Kasumi-1 (cell line): Measurements from ENCODE around the gene RIPOR1.
A peak's percentile ranks its signal among the peaks of the same experiment; 100 is the strongest.
"Not testable (repeated sequence)": the region's sequence is repeated elsewhere in the genome, so short reads cannot be mapped to it uniquely, and the experiment has no call there.

Experiments
- DNase-seq, 2 experiments: peaks; one replicate each; lab custom pipeline; 2025; lab: John Stamatoyannopoulos, UW

RIPOR1 gene

DNA sequence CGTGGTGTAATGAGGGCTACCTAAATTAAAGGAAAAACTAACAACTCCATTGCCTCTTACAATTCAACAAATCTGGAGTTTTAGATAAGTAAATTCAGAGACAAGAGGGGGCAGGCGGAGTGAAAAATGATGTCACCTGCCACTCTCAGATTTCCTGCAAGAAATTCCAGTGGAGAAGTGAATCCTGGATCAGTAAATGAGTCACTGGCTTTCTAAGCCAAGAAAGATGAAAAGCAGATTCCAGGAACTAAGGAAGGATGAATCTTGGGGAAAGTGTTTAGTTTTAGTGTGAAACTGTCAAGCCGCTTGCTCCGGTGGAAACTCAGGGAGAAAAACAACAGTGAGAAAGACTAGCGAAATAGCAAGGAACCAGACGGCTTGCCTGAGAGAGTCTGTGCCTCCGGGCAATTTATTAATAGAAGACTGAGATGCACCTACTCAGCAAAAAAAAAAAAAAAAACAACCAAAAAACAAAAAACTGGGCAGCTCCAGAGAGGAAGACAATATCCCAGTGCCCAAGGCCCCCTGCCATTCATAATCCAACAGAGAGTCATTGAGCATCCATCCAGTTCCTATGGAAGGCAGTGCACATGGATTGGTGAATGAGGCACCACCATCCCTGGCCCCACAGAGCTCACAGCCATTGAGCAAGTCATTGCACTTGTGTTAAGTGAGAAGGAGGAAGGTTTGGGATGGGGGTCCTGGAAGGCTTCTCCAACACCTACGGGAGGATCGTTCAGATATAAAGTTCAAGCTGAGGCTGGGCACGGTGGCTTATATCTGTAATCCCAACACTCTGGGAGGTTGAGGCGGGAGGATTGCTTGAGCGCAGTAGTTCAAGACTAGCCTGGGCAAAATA, 12.1 kb upstream of the RIPOR1 start:
- no peak for DNase-seq

DNA sequence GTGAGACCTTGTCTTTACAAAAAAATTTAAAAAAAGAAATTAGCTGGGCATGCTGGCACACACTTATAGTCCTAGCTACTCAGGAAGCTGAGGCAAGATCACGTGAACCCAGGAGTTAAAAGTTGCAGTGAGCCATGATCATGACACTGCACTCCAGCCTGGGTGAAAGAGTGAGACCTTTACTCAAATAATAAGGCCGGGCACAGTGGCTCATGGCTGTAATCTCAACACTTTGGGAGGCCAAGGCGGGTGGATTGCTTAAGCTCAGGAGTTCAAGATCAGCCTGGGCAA, 11.5 kb upstream of the RIPOR1 start:
- no peak for DNase-seq

DNA sequence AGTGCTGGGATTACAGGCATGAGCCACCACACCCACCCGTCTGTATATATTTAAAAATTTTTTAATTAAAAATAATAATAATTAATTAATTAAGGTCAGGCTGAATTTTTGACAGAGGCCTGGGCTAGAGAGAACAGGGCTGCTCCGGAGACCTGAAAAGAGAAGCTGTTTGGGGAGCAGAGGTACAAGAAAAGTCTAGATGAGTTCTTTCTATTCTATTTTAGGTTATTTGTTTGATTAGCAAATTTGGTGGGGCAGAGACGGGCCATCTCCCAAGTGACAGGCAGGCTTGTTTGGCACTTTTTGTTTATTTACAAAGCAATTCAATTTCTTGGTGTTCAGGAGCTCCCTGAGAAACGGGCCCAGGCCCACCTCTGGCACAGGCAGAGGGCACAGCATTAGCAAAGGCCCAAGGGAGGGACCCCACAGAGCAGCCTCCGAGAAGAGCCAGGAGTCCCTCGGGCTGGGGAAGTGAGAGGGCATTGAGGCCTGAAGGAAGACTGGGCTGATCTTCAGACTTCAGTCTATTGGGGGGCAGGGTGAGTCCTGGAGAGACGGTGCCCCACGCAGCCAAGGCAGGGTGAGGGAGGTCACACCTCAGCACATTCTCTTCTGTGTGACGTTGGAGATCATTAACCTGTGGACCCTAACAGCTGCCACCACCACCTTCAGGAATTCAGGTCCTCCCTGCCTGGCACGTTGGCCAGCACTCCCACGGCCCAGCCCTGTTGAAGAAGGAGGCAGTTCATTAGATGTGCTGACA, 10.8 kb upstream of the RIPOR1 start:
- no peak for DNase-seq

DNA sequence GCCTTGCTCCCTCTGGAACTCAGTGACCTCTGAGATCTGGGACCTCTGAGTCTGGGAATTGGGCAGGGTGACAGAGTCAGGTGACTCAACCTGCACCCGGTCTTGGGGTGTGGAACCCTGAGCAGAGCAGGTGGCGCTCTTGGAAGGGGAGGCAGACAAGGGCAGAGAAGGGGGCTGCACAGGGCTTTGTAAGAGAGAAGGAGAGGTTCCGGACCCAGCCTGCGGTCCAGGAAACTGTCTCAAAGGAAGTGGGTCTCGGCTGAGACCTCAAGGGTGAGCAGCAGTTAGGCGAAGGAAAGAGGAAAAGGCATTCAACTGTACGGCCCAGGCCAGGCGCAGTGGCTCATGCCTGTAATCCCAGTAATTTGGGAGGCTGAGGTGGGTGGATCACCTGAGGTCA, 10.0 kb upstream of the RIPOR1 start:
- DNase-seq: no peak

DNA sequence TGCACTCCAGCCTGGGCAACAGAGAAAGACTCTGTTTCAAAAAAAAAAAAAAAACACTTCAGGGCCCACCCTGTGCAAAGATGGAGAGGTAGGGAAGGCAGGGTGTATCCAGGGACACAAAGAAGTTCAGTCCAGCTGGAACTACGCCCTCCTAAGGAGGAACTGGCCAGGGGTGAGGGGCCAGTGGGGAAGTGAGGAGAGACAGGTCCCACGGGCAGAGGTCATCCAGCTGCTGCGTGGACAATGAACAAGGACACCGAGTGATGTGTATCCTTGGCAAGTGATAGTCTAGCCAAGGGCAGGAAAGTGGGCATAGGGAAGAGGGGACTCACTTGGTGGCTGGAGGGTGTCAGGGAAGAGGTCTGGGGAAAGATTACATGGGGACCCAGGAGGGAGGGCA, 9.4 kb upstream of the RIPOR1 start:
- no peak for DNase-seq

DNA sequence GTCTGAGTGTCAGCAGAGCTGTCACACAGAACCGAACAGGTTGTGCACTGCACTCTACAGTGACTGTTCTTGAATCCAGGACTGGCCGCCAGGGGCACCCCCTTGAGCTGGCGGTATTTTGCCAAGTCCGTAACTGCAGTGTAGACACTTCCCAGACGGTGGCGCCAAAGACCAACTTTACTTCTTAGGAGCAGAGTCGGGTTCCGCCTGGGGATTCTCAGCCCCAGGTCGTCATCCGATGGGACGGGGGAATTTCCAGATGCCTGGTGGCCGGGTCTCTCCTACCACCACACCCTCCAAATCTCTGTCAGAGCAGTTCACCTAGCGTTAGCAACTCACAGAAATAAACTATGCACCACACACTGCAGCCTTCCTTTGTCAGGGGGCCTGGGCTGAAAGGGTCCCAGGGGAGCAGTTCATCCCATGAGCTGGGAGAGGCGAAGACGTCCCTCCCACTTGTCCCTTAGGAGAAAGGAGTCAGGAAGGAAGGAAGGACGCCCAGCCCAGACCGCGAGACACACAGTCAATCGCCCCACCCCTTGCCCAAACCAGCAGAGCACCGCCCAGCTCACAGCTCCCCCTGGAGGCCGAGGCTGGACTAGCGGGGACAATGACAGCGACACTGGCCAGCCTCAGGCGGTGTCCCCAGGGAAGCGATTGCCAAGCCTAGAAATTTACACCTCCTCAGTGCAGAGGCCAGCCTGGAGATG, 7.4 kb upstream of the RIPOR1 start:
- peak; percentile 93 to 97 for DNase-seq

DNA sequence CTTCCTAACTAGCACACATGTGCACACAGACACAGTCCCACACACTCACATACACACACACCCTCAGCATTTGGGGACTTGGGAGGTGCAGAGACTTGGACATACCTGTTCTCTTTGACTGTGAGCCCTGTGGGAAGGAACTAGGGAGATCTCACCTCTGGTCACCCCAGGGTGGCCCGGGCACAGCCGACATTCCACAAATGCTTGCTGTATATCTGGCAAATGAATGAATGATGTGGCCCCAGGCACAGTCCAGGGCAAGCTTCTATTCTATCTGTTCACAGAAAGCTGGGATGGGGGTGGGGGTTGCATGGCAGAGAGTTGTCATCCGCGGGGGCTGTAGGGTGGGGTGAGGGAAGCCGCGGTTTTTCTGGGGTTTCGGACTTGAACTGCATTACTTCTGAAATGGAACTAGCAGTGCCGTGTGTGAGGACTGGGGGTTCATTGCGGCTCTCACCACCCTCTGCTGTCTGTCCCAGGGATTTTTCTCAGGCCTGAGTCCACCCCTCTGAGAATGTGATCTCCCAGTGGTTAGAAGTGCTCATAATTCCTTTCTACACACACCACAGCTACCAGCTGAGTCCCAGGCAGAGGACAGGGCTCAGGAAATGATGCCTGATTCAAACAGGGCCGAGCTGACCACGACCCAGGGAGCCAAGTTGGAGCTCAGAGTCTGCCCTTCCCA, 3.3 kb upstream of the RIPOR1 start:
- peak in 1 of 2 experiments; percentile 15 for DNase-seq

DNA sequence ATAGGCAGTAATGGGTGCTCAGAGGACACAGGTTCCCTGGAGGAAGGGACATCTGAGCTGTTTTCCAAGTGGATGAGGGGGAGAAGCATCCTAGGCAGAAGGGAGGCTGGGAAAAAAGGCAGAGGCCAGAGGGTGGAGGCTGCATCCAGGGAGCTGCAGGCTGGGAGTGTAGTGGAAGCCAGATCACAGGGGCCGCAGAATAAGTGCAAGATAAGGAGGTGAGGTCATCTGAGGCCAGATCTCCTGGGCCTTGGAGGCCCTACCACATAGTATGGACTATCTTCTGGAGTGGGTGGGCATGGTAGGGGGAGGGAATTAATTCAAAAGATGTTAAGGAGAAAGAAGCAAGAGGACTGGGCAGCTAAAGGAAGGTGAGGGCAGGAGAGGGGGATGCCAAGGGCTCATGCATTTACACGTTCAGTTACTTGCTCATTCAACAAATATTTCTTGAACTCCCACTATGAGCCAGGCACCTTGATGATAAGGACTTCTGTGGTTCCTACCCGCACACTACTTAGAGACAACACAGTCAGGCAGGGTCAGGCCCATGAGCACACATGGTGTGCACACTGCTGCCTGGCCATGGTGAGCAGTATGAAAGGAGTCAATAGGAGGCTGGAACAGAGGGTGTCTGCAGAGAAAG, 2.4 kb upstream of the RIPOR1 start:
- DNase-seq: no peak

DNA sequence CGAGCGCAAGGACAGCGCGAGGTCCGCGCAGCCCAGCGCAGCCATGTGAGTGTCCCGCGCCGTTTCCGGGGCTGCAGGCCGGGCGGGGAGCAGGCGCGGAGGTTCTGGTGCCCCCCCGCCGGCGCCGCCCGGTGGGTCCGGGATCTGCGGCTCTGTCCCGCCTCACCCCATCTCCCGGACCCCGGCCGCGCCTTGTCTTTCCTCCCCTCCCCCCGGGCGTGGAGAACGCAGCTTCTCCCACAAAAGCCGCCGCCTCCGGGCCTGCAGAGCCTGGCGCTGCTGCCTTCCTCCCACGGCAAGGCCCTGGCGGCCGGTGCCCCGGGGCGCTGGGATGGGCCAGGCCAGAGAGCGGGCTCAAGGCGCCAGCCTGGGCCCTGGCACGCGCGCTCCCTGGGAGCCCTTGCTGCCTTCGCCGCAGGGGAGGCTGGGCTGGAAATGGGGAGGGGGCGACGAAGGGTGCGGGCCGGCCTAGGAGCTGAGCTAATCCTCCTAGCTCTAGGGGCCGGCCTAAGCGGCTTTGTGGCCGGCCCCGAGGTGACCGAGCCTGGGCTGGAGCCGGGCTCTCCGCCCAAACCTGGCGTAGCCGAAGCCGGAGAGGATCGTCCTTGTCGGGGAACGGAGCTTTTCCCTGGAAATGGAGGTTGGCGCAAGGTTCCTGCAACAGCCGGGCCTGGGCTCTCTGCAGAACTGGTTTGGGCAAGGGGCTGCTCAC, 397 bp downstream of the RIPOR1 start:
- no peak for DNase-seq

DNA sequence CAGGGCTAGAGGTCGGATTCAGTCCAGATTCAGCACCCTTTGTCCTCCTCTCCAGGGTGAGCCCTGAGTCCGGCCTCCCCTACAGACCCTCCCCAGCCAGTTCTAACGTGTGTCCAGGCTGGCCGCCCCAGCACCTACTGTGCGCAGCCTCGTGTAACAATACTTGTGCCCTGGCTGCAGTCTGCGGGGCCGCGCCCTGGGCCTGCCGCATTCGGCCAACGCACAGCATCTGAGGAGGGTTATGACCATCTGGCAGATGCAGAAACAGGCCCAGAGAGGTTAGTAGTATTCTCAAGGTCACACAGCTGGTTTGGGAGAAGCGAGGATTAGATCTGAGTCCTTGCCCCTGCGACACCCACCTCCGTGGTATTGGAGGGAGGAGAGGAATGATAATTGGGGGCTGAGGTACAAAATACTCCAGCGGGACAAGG, 968 bp downstream of the RIPOR1 start:
- no peak for DNase-seq

DNA sequence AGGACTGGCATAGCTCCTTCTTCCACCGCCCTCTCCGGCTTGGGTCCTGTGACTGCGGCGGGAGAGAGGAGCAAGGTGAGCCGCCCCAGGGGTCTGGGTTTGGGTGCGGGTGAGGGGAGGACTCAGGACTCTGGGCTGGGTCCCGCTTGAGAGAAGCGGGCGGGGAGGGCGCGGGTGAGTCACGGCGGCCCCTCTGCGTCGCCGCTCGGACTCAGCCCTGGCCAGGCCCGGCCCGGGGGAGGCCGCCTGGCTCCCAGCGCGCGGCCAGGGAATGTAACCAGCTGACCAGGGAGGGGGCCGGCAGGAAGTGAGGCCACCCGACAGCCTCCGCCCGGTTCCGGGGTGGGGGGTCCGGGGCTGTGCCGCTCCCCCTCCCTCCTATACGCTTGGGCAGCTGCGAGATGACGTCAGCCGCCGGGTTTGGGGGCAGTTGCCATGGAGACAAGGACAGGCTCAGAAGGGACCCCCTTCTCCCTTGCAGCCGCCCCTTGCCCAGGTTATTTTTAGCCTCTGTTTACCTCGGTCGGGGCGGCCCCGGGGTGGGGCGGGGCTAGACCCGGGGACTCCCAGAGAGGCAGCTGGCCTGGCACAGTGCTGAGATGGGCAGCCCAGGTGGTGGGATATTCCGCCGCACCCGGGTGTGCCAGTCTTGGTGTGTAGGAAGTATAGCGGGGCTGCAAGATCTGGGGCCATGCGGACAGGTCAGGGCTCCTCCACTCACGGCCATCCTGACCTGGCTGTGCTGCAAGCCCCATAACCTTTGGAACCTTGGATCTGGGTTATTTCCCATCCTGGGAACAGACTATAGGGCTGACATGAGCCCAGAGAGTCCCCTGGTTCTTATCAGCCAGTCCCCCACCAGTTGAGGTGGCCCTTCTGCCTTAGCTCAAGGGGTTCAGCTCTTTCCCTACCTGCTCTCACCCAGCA, 1.6 kb downstream of the RIPOR1 start:
- no peak for DNase-seq

DNA sequence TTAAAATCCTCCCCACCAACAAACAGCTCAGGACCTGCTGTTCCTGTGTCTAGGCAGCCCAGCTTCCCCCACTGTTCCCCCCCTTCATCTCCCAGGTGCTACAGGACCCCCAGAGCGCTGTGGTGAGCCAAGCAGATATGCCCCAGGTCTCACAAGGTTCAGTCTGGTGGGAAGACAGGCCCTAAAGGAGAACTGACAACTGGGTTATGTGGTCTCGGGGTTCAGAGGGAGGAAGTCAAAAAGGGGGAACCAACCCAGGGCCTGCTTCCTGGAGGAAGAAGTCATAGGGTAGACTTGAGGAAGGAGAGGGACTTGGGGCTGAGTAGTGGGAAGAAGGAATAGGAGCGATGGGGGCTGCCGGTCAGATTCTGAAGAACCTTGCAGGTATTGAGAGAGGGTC, 2.6 kb downstream of the RIPOR1 start:
- DNase-seq: peak; percentile 61 to 80

DNA sequence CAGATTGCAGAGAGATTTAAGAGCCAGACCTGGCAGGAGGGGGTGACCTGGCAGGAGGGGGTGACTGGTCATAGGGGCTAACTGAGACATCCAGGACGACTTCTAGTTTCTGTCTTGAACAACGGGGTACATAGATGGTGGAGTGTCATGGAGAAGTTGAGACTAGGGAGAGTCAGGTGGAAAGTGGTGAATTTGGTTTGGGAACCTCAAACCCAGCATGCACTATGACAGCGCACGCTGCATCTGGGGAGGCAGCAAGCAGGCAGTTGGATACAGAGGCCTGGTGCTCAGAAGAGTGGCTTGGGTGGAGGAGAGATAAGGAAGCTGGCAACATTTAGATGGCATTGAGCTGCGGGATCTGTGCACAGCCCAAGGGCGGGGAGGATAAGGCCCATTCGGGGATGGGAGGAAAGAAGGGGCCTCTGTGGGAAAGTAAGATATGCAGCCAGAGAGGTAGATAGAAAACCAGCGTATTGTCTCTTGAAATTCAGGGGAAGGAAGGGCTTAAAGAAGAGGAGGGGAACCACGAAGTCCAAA, 4.5 kb downstream of the RIPOR1 start:
- no peak for DNase-seq

DNA sequence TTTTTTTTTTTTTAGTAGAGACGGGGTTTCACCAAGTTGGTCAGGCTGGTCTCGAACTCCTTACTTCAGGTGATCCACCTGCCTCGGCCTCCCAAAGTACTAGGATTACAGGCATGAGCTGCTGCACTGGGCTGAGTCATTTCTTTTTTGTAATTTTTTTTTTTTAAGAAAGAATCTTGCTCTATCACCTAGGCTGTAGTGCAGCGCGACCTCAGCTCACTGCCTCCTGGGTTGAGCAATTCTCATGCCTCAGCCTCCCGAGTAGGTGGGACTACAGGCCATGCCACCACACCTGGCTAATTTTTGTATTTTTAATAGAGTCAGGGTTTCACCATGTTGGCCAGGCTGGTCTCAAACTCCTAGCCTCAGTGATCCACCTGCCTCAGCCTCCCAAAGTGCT, 5.4 kb downstream of the RIPOR1 start:
- not testable (repeated sequence) for DNase-seq

DNA sequence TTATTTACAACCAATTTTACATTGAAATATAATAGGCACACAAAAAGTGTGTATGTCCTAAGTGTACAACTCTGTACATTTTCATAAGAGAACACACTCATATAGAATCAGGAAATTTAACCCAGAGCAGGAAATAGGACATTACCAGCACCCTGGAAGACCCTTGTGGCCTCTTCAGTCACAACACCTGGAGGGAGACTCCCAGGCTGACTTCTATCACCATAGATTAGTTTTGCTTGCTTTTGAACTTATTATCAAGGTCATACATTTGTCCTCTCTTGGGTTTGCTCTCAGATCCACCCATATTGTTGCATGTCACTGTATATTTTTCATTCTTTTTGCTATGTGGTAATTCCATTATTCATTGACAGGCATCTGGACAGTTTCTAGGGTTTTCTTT, 5.8 kb downstream of the RIPOR1 start:
- DNase-seq: no peak

DNA sequence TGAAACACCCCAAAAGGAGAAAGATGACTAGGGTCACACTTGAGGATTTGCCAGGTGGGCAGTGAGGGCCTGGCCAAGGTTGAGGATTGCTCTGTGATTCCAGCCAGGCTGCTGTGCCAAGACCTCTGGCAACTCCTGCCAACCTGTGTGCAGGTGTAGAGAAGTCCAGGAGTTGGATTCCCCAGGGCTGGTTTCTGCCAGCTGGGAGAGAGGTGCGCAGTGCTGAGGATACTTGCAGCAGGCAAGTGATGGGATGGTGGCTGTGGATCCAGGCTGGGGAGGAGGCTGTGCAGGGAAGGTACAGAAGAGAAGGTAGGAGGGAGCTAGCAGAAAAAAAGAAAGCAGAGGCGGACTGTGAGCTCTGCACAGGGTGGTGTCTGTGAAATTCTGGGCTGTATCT, 6.6 kb downstream of the RIPOR1 start:
- no peak for DNase-seq

DNA sequence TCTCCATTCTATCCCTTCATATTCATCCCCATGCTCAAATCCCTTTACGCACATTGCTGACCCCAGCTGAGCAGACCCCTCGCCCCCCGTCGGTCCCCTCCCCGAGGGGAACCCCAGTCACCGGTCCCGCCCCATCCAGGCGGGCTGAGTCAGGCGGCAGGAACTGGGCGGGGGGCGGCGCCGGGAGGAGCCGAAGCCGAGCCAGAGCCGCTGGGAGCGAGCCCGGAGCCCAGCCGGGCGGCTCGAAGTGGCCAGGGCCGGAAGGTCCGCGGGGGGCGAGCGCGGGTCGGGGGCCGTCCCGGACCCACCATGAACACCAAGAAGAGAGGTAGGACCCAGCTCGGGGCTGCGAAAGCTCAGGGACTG, 8.6 kb downstream of the RIPOR1 start:
- peak in 1 of 2 experiments; percentile 28 for DNase-seq

DNA sequence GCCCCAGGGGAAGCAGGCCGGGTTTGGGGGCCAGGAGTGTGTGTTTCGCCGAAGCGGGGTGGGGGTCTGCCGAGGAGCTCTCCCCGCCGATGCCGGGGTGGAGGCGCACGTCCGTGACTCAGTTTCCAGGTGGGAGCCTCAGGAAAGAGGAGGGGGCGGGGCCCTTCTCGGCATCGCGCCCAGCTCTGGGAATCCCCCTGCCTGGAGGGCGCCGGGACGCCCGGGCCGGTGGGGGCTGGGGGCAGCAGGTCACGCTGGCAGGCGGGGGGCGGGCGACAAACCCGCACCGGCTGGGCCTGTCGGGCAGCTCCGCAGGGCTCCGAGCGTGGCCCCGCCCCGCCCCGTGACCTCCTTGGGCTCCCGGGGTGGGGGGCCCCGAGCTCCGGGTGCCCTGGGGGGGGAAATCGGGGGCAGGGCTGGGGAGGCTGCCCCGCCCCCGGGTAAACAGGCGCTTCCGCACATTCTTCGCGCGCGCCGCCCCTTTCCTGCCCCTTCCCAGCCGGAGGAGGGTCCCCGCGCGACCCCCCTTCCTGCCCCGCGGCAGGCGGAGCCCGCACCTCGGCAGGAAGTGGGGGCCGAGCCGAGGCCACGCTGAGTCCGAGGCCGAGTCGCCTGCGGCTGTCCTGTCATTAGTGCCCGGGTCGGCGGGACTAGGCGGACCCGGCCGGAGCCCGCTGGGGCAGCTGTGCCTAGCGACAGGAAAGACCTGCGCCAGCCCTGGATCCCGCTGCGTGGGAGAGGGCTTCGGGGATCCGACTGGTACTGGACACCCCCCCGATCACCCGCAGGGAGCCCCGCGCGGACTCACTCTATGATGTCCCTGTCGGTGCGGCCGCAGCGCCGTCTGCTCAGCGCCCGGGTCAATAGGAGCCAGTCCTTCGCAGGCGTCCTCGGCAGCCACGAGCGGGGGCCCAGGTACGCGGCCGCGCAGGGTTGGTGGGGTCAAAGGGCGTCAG, 9.3 kb downstream of the RIPOR1 start:
- DNase-seq: no peak

DNA sequence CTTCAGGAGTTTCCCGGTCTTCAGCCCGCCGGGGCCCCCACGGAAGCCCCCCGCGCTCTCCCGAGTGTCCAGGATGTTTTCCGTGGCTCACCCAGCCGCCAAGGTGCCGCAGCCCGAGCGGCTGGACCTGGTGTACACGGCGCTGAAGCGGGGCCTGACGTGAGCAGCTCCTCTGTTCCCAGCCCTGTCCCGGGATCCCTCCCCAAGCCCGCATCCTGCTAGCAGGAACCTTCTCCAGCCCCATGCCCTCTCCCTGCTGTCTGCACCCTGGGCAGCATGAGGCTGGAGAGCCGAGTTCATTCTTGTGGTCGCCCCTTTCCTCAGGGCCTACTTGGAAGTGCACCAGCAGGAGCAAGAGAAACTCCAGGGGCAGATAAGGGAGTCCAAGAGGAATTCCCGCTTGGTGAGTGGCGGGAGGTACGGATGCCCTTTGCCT, 10.1 kb downstream of the RIPOR1 start:
- DNase-seq: no peak
